H9 (cell line): ENCODE results near the gene DAZAP1. TPM values are rescaled to one million over a fixed set of nuclear protein-coding genes. Genes with fewer than 3 reads are reported as not detected.

Source experiments
- DNase-seq: peaks from one replicate; pipeline ENCODE4 v3.0.0-alpha.2; 2017
- H2AFZ ChIP-seq: one replicate; pipeline ENCODE4 v1.6.1; 2013; ENCODE audit warnings: mild to moderate bottlenecking, low read length, control low read depth, moderate library complexity
- H2AK5ac ChIP-seq: 2 replicates; pipeline ENCODE4 v1.6.1; 2013; ENCODE audit warnings: low read length, control low read depth, mixed read lengths; ENCODE audit not compliant: insufficient read length
- H2BK120ac ChIP-seq: one replicate; pipeline ENCODE4 v1.6.1; 2013; ENCODE audit warnings: low read depth, mild to moderate bottlenecking, low read length, control low read depth, inconsistent platforms; ENCODE audit not compliant: poor library complexity, severe bottlenecking
- H2BK12ac ChIP-seq: 2 replicates; pipeline ENCODE4 v1.6.1; 2013; ENCODE audit warnings: low read length, control low read depth, mixed read lengths, low read depth; ENCODE audit not compliant: insufficient read length
- H2BK15ac ChIP-seq: 2 replicates; pipeline ENCODE4 v1.6.1; 2013; ENCODE audit warnings: low read depth, low read length, control low read depth
- H2BK20ac ChIP-seq: one replicate; pipeline ENCODE4 v1.6.1; 2013; ENCODE audit warnings: low read depth, mild to moderate bottlenecking, low read length, control low read depth, inconsistent platforms; ENCODE audit not compliant: poor library complexity, severe bottlenecking
- H2BK5ac ChIP-seq: 2 replicates; pipeline ENCODE4 v1.6.1; 2013; ENCODE audit warnings: low read length, control low read depth, mixed read lengths; ENCODE audit not compliant: insufficient read length
- H3K14ac ChIP-seq: 2 replicates; pipeline ENCODE4 v1.6.1; 2013; ENCODE audit warnings: low read length, control low read depth; ENCODE audit not compliant: insufficient read depth
- H3K18ac ChIP-seq: 2 replicates; pipeline ENCODE4 v1.6.1; 2013; ENCODE audit warnings: low read depth, mild to moderate bottlenecking, mixed read lengths, low read length, control low read depth; ENCODE audit not compliant: insufficient read length
- H3K23ac ChIP-seq: 2 replicates; pipeline ENCODE4 v1.6.1; 2013; ENCODE audit warnings: low read length, control low read depth, mixed read lengths, low read depth; ENCODE audit not compliant: insufficient read length
- H3K23me2 ChIP-seq: 2 replicates; pipeline ENCODE4 v1.6.1; 2013; ENCODE audit warnings: low read depth, mild to moderate bottlenecking, mixed read lengths, low read length, control low read depth; ENCODE audit not compliant: insufficient read length, poor library complexity, severe bottlenecking
- H3K27ac ChIP-seq: 2 replicates; pipeline ENCODE4 v1.5.1; 2013; ENCODE audit warnings: low read length, control low read depth, mixed read lengths, low read depth; ENCODE audit not compliant: insufficient read length
- H3K27me3 ChIP-seq: 2 replicates; pipeline ENCODE4 v1.6.1; 2013; ENCODE audit warnings: low read length, control low read depth, inconsistent platforms; ENCODE audit not compliant: insufficient read depth
- H3K4ac ChIP-seq: 2 replicates; pipeline ENCODE4 v1.6.1; 2013; ENCODE audit warnings: low read depth, mild to moderate bottlenecking, control low read depth, inconsistent platforms, low read length, moderate library complexity
- H3K4me1 ChIP-seq: 2 replicates; pipeline ENCODE4 v1.6.1; 2013; ENCODE audit warnings: low read length, control low read depth, inconsistent platforms; ENCODE audit not compliant: insufficient read depth
- H3K4me2 ChIP-seq: 2 replicates; pipeline ENCODE4 v1.6.1; 2013; ENCODE audit warnings: low read length, control low read depth, mixed read lengths; ENCODE audit not compliant: insufficient read length, insufficient read depth
- H3K56ac ChIP-seq: 2 replicates; pipeline ENCODE4 v1.6.1; 2013; ENCODE audit warnings: low read depth, mild to moderate bottlenecking, mixed read lengths, low read length, control low read depth; ENCODE audit not compliant: insufficient read length
- H3K79me1 ChIP-seq: 2 replicates; pipeline ENCODE4 v1.6.1; 2013; ENCODE audit warnings: low read depth, mild to moderate bottlenecking, moderate library complexity, low read length, control low read depth, inconsistent platforms; ENCODE audit not compliant: insufficient read depth, poor library complexity, severe bottlenecking
- H3K79me2 ChIP-seq: 2 replicates; pipeline ENCODE4 v1.6.1; 2013; ENCODE audit warnings: low read length, control low read depth, inconsistent platforms; ENCODE audit not compliant: insufficient read depth
- H3K9ac ChIP-seq: 2 replicates; pipeline ENCODE4 v1.6.1; 2013; ENCODE audit warnings: low read length, control low read depth, mixed read lengths; ENCODE audit not compliant: insufficient read length; ENCODE audit errors: extremely low read depth
- H3K9me3 ChIP-seq: one replicate; pipeline ENCODE4 v1.6.1; 2013; ENCODE audit warnings: low read depth, low read length, inconsistent platforms; ENCODE audit not compliant: control insufficient read depth
- H3T11ph ChIP-seq: one replicate; pipeline ENCODE4 v1.6.1; 2013; ENCODE audit warnings: mild to moderate bottlenecking, low read length, control low read depth, inconsistent platforms
- H4K20me1 ChIP-seq: one replicate; pipeline ENCODE4 v1.6.1; 2013; ENCODE audit not compliant: control insufficient read depth, insufficient read length, insufficient read depth
- H4K5ac ChIP-seq: 2 replicates; pipeline ENCODE4 v1.6.1; 2013; ENCODE audit warnings: low read depth, mild to moderate bottlenecking, mixed read lengths, low read length, control low read depth; ENCODE audit not compliant: insufficient read length
- H4K8ac ChIP-seq: replicated peaks from 2 replicates; pipeline ENCODE4 v1.6.1; 2013; ENCODE audit warnings: low read length, control low read depth, mixed read lengths, low read depth; ENCODE audit not compliant: insufficient read length
- H4K91ac ChIP-seq: 2 replicates; pipeline ENCODE4 v1.6.1; 2013; ENCODE audit warnings: low read depth, mild to moderate bottlenecking, moderate library complexity, mixed read lengths, low read length, control low read depth; ENCODE audit not compliant: insufficient read length
- H3K27ac Mint-ChIP-seq, 3 experiments: 2 replicates in 2 of 3; 3 replicates in 1 of 3; pipeline ENCODE4 v1.8.0; 2020 to 2021; ENCODE audit warnings: mixed read lengths in 3 of 3, mild to moderate bottlenecking in 1 of 3, moderate library complexity in 1 of 3
- H3K27me3 Mint-ChIP-seq: 2 replicates; pipeline ENCODE4 v1.8.0; 2021; ENCODE audit warnings: low read depth, mild to moderate bottlenecking, moderate library complexity, mixed read lengths
- H3K36me3 Mint-ChIP-seq, 3 experiments: 2 replicates in 2 of 3; 3 replicates in 1 of 3; pipeline ENCODE4 v1.8.0; 2020 to 2021; ENCODE audit warnings: low read depth in 3 of 3, mixed read lengths in 3 of 3; ENCODE audit not compliant: insufficient read depth in 1 of 3
- H3K4me1 Mint-ChIP-seq, 2 experiments: 2 replicates each; pipeline ENCODE4 v1.8.0; 2020; ENCODE audit warnings: mixed read lengths in 2 of 2
- H3K4me3 Mint-ChIP-seq, 2 experiments: 2 replicates in 1 of 2; 3 replicates in 1 of 2; pipeline ENCODE4 v1.8.0; 2020 to 2021; ENCODE audit warnings: mild to moderate bottlenecking in 2 of 2, mixed read lengths in 2 of 2, moderate library complexity in 1 of 2
- H3K9me3 Mint-ChIP-seq, 2 experiments: 2 replicates in 1 of 2; 3 replicates in 1 of 2; pipeline ENCODE4 v1.8.0; 2020; ENCODE audit warnings: mild to moderate bottlenecking in 2 of 2, mixed read lengths in 2 of 2, moderate library complexity in 1 of 2
- WGBS: extraction: QIAGEN DNeasy Blood & Tissue Kit; methylation state at CpG from one replicate; pipeline ENCODE4 v1.1.7; 2013; ENCODE audit warnings: missing lambda C conversion rate, low lambda C conversion rate, mixed read lengths; ENCODE audit not compliant: insufficient read length; ENCODE audit errors: extremely low coverage; 5-methylcytosine and 5-hydroxymethylcytosine counted together
- total RNA-seq: library from RNA; stranded (reverse); gene quantifications from 2 replicates; pipeline ENCODE4 v1.2.1, GENCODE V29; 2021
- TF ChIP-seq, protein P1 (sequence below): fragments of 200-600 bp; sonication (generic); conservative IDR thresholded peaks from 3 replicates; pipeline ENCODE4 v1.8.0; 2021; ENCODE audit warnings: antibody characterized with exemption, mild to moderate bottlenecking

The DAZAP1 gene
- total RNA-seq, 1 experiment from 2014 or later: 265 TPM

DNA sequence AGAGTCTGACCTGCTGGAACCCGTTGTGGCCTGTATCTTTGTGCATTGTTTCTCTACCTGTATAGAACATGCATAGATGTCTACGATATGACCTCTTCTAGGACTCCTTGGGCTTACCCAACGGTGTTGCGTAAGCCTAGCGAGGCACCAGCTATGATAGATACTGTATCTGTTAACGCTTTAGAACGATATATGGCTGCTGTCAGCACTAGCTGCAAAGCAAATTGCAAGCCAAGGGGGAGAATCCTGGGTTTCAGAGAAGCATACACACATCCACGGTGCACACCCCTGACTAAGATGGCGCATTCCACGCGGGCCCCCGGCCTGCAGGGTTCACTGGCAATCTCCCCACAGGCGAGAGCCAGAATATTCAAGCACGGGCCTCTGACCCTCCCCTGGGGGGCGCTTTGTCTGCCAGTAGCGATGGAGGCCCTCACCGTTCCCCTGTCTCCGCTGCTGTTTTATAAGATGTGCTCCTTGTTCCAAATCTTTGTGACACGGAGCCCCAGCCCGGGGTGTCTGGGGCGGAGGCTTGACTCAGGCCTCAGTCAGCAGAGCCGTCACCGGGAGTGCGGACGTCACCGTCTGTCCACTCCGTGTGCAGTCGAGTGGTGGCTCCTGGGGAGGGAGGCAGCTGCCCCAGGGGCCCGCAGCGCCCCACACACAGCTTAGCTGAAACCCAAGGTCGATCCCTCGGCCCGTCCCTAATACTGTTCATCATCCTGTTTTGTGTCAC, 17.9 kb downstream of the DAZAP1 start:
- TF ChIP-seq, protein P1, sequence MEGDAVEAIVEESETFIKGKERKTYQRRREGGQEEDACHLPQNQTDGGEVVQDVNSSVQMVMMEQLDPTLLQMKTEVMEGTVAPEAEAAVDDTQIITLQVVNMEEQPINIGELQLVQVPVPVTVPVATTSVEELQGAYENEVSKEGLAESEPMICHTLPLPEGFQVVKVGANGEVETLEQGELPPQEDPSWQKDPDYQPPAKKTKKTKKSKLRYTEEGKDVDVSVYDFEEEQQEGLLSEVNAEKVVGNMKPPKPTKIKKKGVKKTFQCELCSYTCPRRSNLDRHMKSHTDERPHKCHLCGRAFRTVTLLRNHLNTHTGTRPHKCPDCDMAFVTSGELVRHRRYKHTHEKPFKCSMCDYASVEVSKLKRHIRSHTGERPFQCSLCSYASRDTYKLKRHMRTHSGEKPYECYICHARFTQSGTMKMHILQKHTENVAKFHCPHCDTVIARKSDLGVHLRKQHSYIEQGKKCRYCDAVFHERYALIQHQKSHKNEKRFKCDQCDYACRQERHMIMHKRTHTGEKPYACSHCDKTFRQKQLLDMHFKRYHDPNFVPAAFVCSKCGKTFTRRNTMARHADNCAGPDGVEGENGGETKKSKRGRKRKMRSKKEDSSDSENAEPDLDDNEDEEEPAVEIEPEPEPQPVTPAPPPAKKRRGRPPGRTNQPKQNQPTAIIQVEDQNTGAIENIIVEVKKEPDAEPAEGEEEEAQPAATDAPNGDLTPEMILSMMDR: no peak
- no peak overlapping the region for H3K4ac ChIP-seq
- H2BK15ac ChIP-seq: no peak overlapping the region
- DNase-seq: no peak
- H3K9ac ChIP-seq: no peak overlapping the region
- H3K4me3 Mint-ChIP-seq: no peak overlapping the region
- no peak overlapping the region for H3T11ph ChIP-seq
- H3K27me3 ChIP-seq: no peaks in the 10 kb centered on the region
- no peak overlapping the region for H2AK5ac ChIP-seq
- no peak overlapping the region for H2BK20ac ChIP-seq
- no peak overlapping the region for H2BK12ac ChIP-seq
- no peak overlapping the region for H3K18ac ChIP-seq
- H4K5ac ChIP-seq: no peak overlapping the region
- H3K56ac ChIP-seq: no peak overlapping the region
- no peaks in the 10 kb centered on the region; the same call in 1 of the 2 replicates for H3K79me2 ChIP-seq
- no peaks in the 10 kb centered on the region for H3K9me3 Mint-ChIP-seq
- H3K27me3 Mint-ChIP-seq: no peaks in the 10 kb centered on the region
- no peaks in the 10 kb centered on the region for H3K4me1 ChIP-seq
- no peak overlapping the region for H4K91ac ChIP-seq
- H3K4me2 ChIP-seq: no peak overlapping the region
- peaks cover 3% of the 10 kb centered on the region for H3K79me1 ChIP-seq
- no peaks in the 10 kb centered on the region for H3K9me3 ChIP-seq
- peaks cover 22 to 79% (median 68%) of the 10 kb centered on the region in 3 experiments for H3K36me3 Mint-ChIP-seq
- H2BK5ac ChIP-seq: no peak overlapping the region
- no peak overlapping the region for H3K23ac ChIP-seq
- peaks cover 0 to 20% of the 10 kb centered on the region in 2 experiments; a peak in 2 of 4 replicates for H3K4me1 Mint-ChIP-seq
- no peak overlapping the region for H2AFZ ChIP-seq
- no peak overlapping the region for H3K27ac ChIP-seq
- WGBS: no CpG with 5 or more reads among the region's 33 CpGs
- no peak overlapping the region for H2BK120ac ChIP-seq
- no peak overlapping the region for H4K8ac ChIP-seq
- H3K14ac ChIP-seq: no peak overlapping the region
- H3K27ac Mint-ChIP-seq: peak overlapping the region in 1 of 3 experiments; percentile 51; a peak in 3 of 7 replicates
- peaks cover 6% of the 10 kb centered on the region for H3K23me2 ChIP-seq
- H4K20me1 ChIP-seq: no peaks in the 10 kb centered on the region
